RWPE2 (cell line): ENCODE measurements around the gene FRAS1.
"Not testable (repeated sequence)": the region's sequence is repeated elsewhere in the genome, so short reads cannot be mapped to it uniquely, and the experiment has no call there.

Experiments used
- ATAC-seq: fragments of 200-7000 bp; cut with Tn5 transposase; 3 replicates; pipeline ENCODE4 v1.9.1; 2021; ENCODE audit warnings: low read depth
- DNase-seq: peaks from one replicate; pipeline ENCODE4 v3.0.0-alpha.2; 2020; ENCODE audit warnings: low spot score
- H3K27ac ChIP-seq: fragments of 450-650 bp; 2 replicates; pipeline ENCODE4 v1.5.1; 2017; ENCODE audit warnings: mild to moderate bottlenecking; ENCODE audit not compliant: poor library complexity, severe bottlenecking
- H3K27me3 ChIP-seq: fragments of 250-450 bp; sonication (Bioruptor Pico); 2 replicates; pipeline ENCODE4 v1.5.1; 2021; ENCODE audit warnings: mild to moderate bottlenecking, moderate library complexity; ENCODE audit not compliant: insufficient read depth, poor library complexity, severe bottlenecking
- H3K36me3 ChIP-seq: fragments of 250-450 bp; sonication (Bioruptor Pico); 2 replicates; pipeline ENCODE4 v1.5.1; 2020; ENCODE audit warnings: low read depth, mild to moderate bottlenecking, moderate library complexity
- H3K4me1 ChIP-seq: fragments of 250-450 bp; sonication (Bioruptor Pico); 2 replicates; pipeline ENCODE4 v1.5.1; 2021; ENCODE audit warnings: mild to moderate bottlenecking, moderate library complexity; ENCODE audit not compliant: insufficient read depth, poor library complexity, severe bottlenecking
- H3K4me3 ChIP-seq: fragments of 250-450 bp; sonication (Bioruptor Pico); 2 replicates; pipeline ENCODE4 v1.5.1; 2021; ENCODE audit warnings: mild to moderate bottlenecking, moderate library complexity; ENCODE audit not compliant: severe bottlenecking
- H3K9me3 ChIP-seq: fragments of 250-450 bp; sonication (Bioruptor Pico); 2 replicates; pipeline ENCODE4 v1.5.1; 2021; ENCODE audit warnings: mild to moderate bottlenecking, moderate library complexity; ENCODE audit not compliant: severe bottlenecking
- CTCF ChIP-seq: fragments of 450-650 bp; IDR thresholded peaks from one replicate; pipeline ENCODE4 v1.5.1; 2017; ENCODE audit warnings: mild to moderate bottlenecking, moderate library complexity; ENCODE audit not compliant: poor library complexity, severe bottlenecking

Gene FRAS1

GRCh38 chr4:78207541-78207940 is 150.4 kb downstream of the FRAS1 start:
- DNase-seq (no peak), ATAC-seq (no peak)
- TF ChIP-seq CTCF, result no peak
- H3K4me1 ChIP-seq, result no peaks in the 10 kb centered on the region
- no peak overlapping the region for H3K27ac ChIP-seq
- no peaks in the 10 kb centered on the region for H3K27me3 ChIP-seq
- no peak overlapping the region for H3K4me3 ChIP-seq
- H3K9me3 ChIP-seq, result no peaks in the 10 kb centered on the region
- no peaks in the 10 kb centered on the region for H3K36me3 ChIP-seq

- H3K9me3 ChIP-seq, result no peaks in the 10 kb centered on the region
- no peaks in the 10 kb centered on the region for H3K36me3 ChIP-seq
- no peak for TF ChIP-seq CTCF
- H3K4me3 ChIP-seq, result no peak overlapping the region
- no peaks in the 10 kb centered on the region for H3K4me1 ChIP-seq
- DNase-seq, result no peak
- H3K27me3 ChIP-seq, result no peaks in the 10 kb centered on the region
- no peak overlapping the region for H3K27ac ChIP-seq
- ATAC-seq, result no peak
Observed at GRCh38 chr4:78207951-78208350, 150.8 kb downstream of the FRAS1 start.

- not testable (repeated sequence) for H3K27ac ChIP-seq, ATAC-seq, H3K4me1 ChIP-seq, H3K36me3 ChIP-seq, H3K4me3 ChIP-seq, DNase-seq, H3K27me3 ChIP-seq, H3K9me3 ChIP-seq
Observed at GRCh38 chr4:78208896-78209295, 151.8 kb downstream of the FRAS1 start.

GRCh38 chr4:78210694-78211410 is 153.7 kb downstream of the FRAS1 start:
- no peaks in the 10 kb centered on the region for H3K36me3 ChIP-seq
- no peak overlapping the region for H3K27ac ChIP-seq
- H3K27me3 ChIP-seq, result no peaks in the 10 kb centered on the region
- no peak for DNase-seq
- no peak for TF ChIP-seq CTCF
- no peaks in the 10 kb centered on the region for H3K4me1 ChIP-seq
- no peak for ATAC-seq
- H3K9me3 ChIP-seq, result no peaks in the 10 kb centered on the region
- H3K4me3 ChIP-seq, result no peak overlapping the region

- Histone ChIP-seq H3K4me3 (no peak overlapping the region), H3K27ac (no peak overlapping the region), H3K36me3 (no peaks in the 10 kb centered on the region), H3K27me3 (no peaks in the 10 kb centered on the region), H3K4me1 (no peaks in the 10 kb centered on the region), H3K9me3 (no peaks in the 10 kb centered on the region)
- no peak for DNase-seq
- ATAC-seq, result no peak
- TF ChIP-seq CTCF, result no peak
Observed at GRCh38 chr4:78213218-78213617, 156.1 kb downstream of the FRAS1 start.
